NCI-H128 (cell line): ENCODE measurements around the gene STXBP1.

Experiments
- DNase-seq: peaks from one replicate; lab custom pipeline; 2025; ENCODE audit not compliant: unreplicated experiment; lab: John Stamatoyannopoulos, UW

STXBP1 gene

GRCh38 chr9:127731938-127732337 lies 119.9 kb downstream of the STXBP1 start:
- DNase-seq = no peak

DNA sequence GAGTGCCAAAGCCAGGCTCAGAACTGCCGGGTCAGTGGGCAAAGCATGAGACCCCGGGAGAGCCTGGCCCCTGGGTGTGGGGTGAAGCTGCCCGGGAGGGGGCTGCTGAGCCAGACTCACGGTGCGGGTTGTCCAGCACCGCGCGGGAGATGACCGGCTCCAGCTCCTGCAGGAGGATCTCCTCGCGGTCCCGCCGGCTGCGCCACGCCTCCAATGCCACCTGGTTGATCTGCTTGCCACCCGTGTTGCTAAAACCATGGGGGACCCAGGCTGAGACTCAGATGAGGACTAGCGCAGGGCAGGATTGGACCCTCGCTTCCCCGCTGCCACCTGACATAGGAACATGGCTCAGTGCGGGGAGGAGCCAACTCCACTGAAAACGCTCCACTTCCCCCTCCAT lies 120.4 kb downstream of the STXBP1 start:
- no peak for DNase-seq

DNA sequence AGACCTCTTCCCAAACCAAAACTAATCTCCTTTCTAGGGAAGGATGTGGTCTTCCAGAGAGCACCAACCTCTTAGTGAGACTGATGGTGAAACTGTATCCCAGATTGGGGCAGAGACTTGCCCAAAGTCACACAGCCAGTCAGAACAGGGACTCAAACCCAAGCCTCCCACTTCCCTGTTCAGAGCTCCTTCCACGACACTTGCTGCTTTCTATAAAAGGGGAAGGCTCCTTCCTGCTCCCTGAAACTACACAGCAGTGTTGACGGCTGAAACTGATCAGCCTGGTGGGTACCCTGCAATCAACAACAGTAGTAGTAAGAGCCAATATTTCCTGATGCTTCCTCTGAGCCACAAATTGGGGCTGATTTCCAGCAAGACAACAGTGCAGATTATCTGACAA lies 121.5 kb downstream of the STXBP1 start:
- no peak for DNase-seq

GRCh38 chr9:127734247-127734746 lies 122.2 kb downstream of the STXBP1 start:
- no peak for DNase-seq

- DNase-seq = peak; percentile 97
Observed at GRCh38 chr9:127734747-127735529, 122.9 kb downstream of the STXBP1 start, which contains the start of gene TOR2A. Gene TOR2A, minus strand, starts transcription at chr9:127735294. Its CDS starts 24 bp downstream, at chr9:127735270.

GRCh38 chr9:127735530-127736185 lies 123.6 kb downstream of the STXBP1 start:
- DNase-seq = no peak

GRCh38 chr9:127738666-127739065 lies 126.6 kb downstream of the STXBP1 start:
- DNase-seq = no peak

DNA sequence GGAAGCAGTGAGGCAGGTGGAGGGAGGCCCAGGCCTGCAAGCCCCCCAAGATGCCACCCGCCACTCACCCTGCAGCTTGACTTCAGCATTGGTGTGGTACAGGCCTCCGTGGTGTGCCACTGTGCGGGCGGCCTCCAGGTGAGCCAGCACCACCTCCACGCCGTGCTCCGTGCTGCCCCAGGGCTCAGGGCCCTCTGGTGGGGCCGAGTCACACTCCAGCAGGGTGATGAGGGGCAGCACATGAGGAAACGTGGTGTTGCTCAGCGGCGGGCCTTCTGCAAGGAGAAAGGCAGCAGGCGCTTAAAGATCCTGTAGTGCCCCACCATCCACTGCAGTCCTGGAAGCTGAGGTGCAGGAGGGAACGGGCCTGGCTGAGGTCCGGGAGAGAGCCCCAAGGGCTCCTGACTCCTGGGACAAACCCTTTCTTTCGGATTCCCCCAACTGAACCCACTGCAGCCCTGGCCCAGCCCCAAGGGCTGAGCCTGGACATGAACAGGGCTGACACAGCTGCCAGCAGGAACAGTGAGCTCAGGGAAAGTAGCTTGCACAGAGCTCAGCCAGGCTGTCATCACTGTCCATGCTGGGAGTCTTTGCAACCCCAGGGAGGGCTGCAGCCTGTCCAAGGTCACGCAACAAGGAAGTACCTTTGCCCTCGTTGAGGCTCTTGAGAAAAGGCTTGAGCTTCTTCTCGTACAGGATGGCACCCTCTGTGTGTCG lies 127.7 kb downstream of the STXBP1 start:
- no peak for DNase-seq

DNA sequence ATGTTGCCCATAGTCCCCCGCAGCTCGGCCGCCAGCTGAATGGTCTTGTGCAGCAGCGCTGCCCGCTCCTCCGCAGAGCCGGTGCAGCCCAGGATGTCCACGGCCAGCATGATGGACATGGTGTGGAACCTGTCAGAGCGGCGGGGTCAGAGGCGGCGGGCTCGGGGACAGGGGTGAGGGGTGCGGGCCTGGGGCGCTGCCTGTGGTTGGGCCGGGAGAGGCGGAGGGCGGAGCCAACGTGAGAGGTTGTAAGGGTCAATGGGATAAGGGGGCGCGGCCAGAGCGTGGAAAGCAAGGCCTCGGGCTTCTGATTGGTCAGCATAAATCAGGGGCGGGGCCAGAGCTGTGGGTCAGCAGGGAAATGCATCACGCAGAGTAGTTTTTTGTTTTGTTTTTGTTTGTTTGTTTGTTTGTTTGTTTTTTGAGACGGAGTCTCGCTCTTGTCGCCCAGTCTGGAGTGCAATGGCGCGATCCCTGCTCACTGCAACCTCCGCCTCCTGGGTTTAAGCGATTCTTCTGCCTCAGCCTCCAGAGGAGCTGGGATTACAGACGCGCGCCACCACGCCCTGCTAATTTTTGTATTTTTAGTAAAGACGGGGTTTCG lies 129.9 kb downstream of the STXBP1 start:
- DNase-seq = no peak
